K562 (cell line): ENCODE data around the gene NRARP. TPM values are rescaled to one million over a fixed set of nuclear protein-coding genes. Genes with fewer than 3 reads are reported as not detected.
"Not testable (repeated sequence)": the region's sequence is repeated elsewhere in the genome, so short reads cannot be mapped to it uniquely, and the experiment has no call there.

Experiments used
- ATAC-seq: fragments of 200-7000 bp; cut with Tn5 transposase; 3 replicates; pipeline ENCODE4 v1.9.1; 2020; ENCODE audit warnings: moderate library complexity
- BruUV-seq: library from RNA; stranded (reverse); fragments of 400-500 nt; replicated peaks from 2 replicates; lab custom pipeline; 2021; lab: Mats Ljungman, UMichigan
- CTCF ChIA-PET: fragments of 300-600 bp; formaldehyde crosslinking; extraction: SDS; loops from one replicate; lab custom pipeline; 2021; ENCODE audit warnings: low intra/inter-chr PET ratio; lab: Yijun Ruan, JAX
- POLR2A ChIA-PET: fragments of 300-600, 350-650 bp; sonication (Branson Sonifier 250); formaldehyde crosslinking; extraction: SDS; loops from one replicate; lab custom pipeline; 2021; ENCODE audit warnings: antibody characterized with exemption, inconsistent platforms; lab: Yijun Ruan, JAX
- DNase-seq, 4 experiments: peaks; one replicate each; pipeline versions ENCODE4 v3.0.0 to v3.0.0-alpha.2; 2011 to 2018; ENCODE audit warnings: low spot score in 3 of 4, mixed read lengths in 3 of 4; ENCODE audit errors: extremely low read depth in 1 of 4
- FAIRE-seq: peaks from 2 replicates; lab custom pipeline; 2011; peaks lifted over from hg19 to GRCh38; lab: Jason Lieb, UNC
- H2AFZ ChIP-seq: 2 replicates; pipeline ENCODE4 v1.6.0; 2011; ENCODE audit warnings: low read depth, low read length, control low read depth, inconsistent platforms
- H3K27ac ChIP-seq: fragments of 200-600 bp; 3 replicates; pipeline ENCODE4 v1.8.0; 2011; ENCODE audit warnings: low read depth, mild to moderate bottlenecking, control low read depth, inconsistent platforms, low read length, moderate library complexity, mixed read lengths; ENCODE audit errors: extremely low read depth
- H3K27me3 ChIP-seq, 2 experiments: fragments of 300-600 bp in 1 of 2; 2 replicates in 1 of 2; 3 replicates in 1 of 2; pipeline versions ENCODE4 v1.6.0 to v1.8.0; 2011; ENCODE audit warnings: inconsistent platforms in 2 of 2, low read length in 2 of 2, mild to moderate bottlenecking in 1 of 2, mixed read lengths in 1 of 2, moderate library complexity in 1 of 2; ENCODE audit not compliant: control insufficient read depth in 2 of 2, insufficient read depth in 2 of 2
- H3K36me3 ChIP-seq: fragments of 300-600 bp; 3 replicates; pipeline ENCODE4 v1.8.0; 2011; ENCODE audit warnings: mild to moderate bottlenecking, low read length, inconsistent platforms; ENCODE audit not compliant: control insufficient read depth, insufficient read depth
- H3K4me1 ChIP-seq, 2 experiments: fragments of 200-600 bp in 1 of 2; replicated peaks in 1 of 2; 2 replicates in 1 of 2; 3 replicates in 1 of 2; pipeline versions ENCODE4 v1.5.1 to v1.8.0; 2011; ENCODE audit warnings: inconsistent platforms in 2 of 2, low read length in 2 of 2, mild to moderate bottlenecking in 1 of 2, mixed read lengths in 1 of 2, moderate library complexity in 1 of 2; ENCODE audit not compliant: control insufficient read depth in 2 of 2, insufficient read depth in 2 of 2
- H3K4me2 ChIP-seq: 2 replicates; pipeline ENCODE4 v1.6.1; 2011; ENCODE audit warnings: low read length, control low read depth, inconsistent platforms, mixed read lengths; ENCODE audit not compliant: insufficient read depth
- H3K4me3 ChIP-seq: fragments of 200-600 bp; sonication (generic), shearing (Covaris generic); 2 replicates; pipeline ENCODE4 v1.5.1; 2016; ENCODE audit warnings: control low read depth, inconsistent platforms
- H3K79me2 ChIP-seq: fragments of 200-600 bp; 3 replicates; pipeline ENCODE4 v1.8.0; 2011; ENCODE audit warnings: low read length, inconsistent platforms; ENCODE audit not compliant: control insufficient read depth, insufficient read depth
- H3K9ac ChIP-seq, 2 experiments: 2 replicates each; pipeline versions ENCODE4 v1.6.0 to v1.6.1; 2011; ENCODE audit warnings: low read depth in 2 of 2, low read length in 2 of 2, control low read depth in 1 of 2, inconsistent platforms in 1 of 2, mild to moderate bottlenecking in 1 of 2, mixed read lengths in 1 of 2; ENCODE audit not compliant: insufficient read depth in 1 of 2
- H3K9me1 ChIP-seq: one replicate; pipeline ENCODE4 v1.6.0; 2011; ENCODE audit warnings: inconsistent platforms, mild to moderate bottlenecking, low read length, moderate library complexity; ENCODE audit not compliant: control insufficient read depth, insufficient read depth
- H3K9me3 ChIP-seq: replicated peaks from 2 replicates; pipeline ENCODE4 v1.5.1; 2011; ENCODE audit warnings: low read depth, low read length, inconsistent platforms; ENCODE audit not compliant: control insufficient read depth, insufficient read depth
- H4K20me1 ChIP-seq: replicated peaks from 2 replicates; pipeline ENCODE4 v1.6.1; 2011; ENCODE audit warnings: low read length, inconsistent platforms, mixed read lengths; ENCODE audit not compliant: control insufficient read depth, insufficient read depth
- ATF1 ChIP-seq, 2 experiments: fragments of 450-650 bp in 1 of 2; IDR thresholded peaks; 2 replicates each; pipeline ENCODE4 v1.6.1; 2016; ENCODE audit warnings: missing compliant biosample characterization in 1 of 2, missing genetic modification characterization in 1 of 2
- ATF7 ChIP-seq: fragments of 450-650 bp; IDR thresholded peaks from 2 replicates; pipeline ENCODE4 v1.7.1; 2014; ENCODE audit warnings: mild to moderate bottlenecking, moderate library complexity
- CREB1 ChIP-seq, 2 experiments: sonication (generic) in 1 of 2; formaldehyde crosslinking in 1 of 2; IDR thresholded peaks; 2 replicates each; pipeline versions ENCODE4 v1.6.1 to v1.8.0; 2012 to 2022; ENCODE audit warnings: inconsistent platforms in 1 of 2, mild to moderate bottlenecking in 1 of 2, missing genetic modification reagents in 1 of 2, moderate library complexity in 1 of 2
- RAD21 ChIP-seq, 2 experiments: fragments of 250-450 bp in 1 of 2; fragments of 450-650 bp in 1 of 2; sonication (Bioruptor Pico) in 1 of 2; formaldehyde crosslinking in 1 of 2; IDR thresholded peaks in 1 of 2; conservative IDR thresholded peaks in 1 of 2; 2 replicates each; pipeline versions ENCODE4 v1.4.0 to v1.8.0; 2020 to 2022; ENCODE audit warnings: mild to moderate bottlenecking in 2 of 2, moderate library complexity in 1 of 2
- REST ChIP-seq, 2 experiments: fragments of 450-650 bp; formaldehyde crosslinking in 1 of 2; IDR thresholded peaks; 2 replicates each; pipeline versions ENCODE4 v1.4.0 to v1.6.1; 2014 to 2020; ENCODE audit warnings: mild to moderate bottlenecking in 2 of 2, borderline replicate concordance in 1 of 2, low read depth in 1 of 2
- ZBTB11 ChIP-seq, 3 experiments: fragments of 200-800 bp in 1 of 3; fragments of 250-450 bp in 1 of 3; fragments of 450-650 bp in 1 of 3; sonication (Bioruptor Pico) in 1 of 3; sonication (Bioruptor generic) in 1 of 3; formaldehyde crosslinking in 1 of 3; IDR thresholded peaks; 2 replicates each; pipeline versions ENCODE4 v1.6.1 to v1.8.0; 2016 to 2022; ENCODE audit warnings: mild to moderate bottlenecking in 2 of 3, missing genetic modification characterization in 2 of 3, missing compliant biosample characterization in 1 of 3, moderate library complexity in 1 of 3
- WGBS: fragments of 100-300 bp; shearing (Covaris generic); methylation state at CpG from one replicate; pipeline ENCODE4 v1.1.6; 2016; ENCODE audit warnings: low coverage, mixed read lengths; ENCODE audit not compliant: insufficient coverage; ENCODE audit errors: missing lambda C conversion rate; 5-methylcytosine and 5-hydroxymethylcytosine counted together
- in situ Hi-C: fragments of 300-500 bp; cut with MboI; formaldehyde crosslinking; loops from 4 replicates; pipeline ENCODE4 v1.15.0; 2018; ENCODE audit warnings: inconsistent platforms, mixed read lengths
- intact Hi-C: fragments of 100-400 bp; cut with micrococcal nuclease; formaldehyde crosslinking; loops from 2 replicates; pipeline ENCODE4 v1.14.2; 2022
- polyA plus RNA-seq, 8 experiments: library from polyadenylated mRNA; depleted of rRNA in 4 of 8; stranded (reverse) in 5 of 8; unstranded in 3 of 8; fragments of >200 nt; fragmentation: Nextera tagmentation in 2 of 8; fragmentation: Illumina TruSeq in 1 of 8; extraction: Ambion mirVana in 2 of 8; extraction: Trizol in 1 of 8; gene quantifications; 2 replicates each; pipeline versions ENCODE4 v1.2.1 to v1.2.3, GENCODE V29; 2011 to 2014; ENCODE audit warnings: inconsistent platforms in 1 of 8, missing spikeins in 1 of 8
- total RNA-seq, 7 experiments: library from RNA; depleted of rRNA in 6 of 7; stranded (reverse); fragments of >200 nt in 6 of 7; fragmentation: Illumina TruSeq in 2 of 7; extraction: Trizol in 2 of 7; gene quantifications; 2 replicates each; pipeline versions ENCODE4 v1.2.1 to v1.2.3, GENCODE V29; 2011 to 2021; ENCODE audit warnings: low replicate concordance in 1 of 7

Gene NRARP
- total and polyA plus RNA-seq, 9 of the 15 experiments (the other 6 are each of a cell fraction or from before 2014, with no cell fraction given) = 2.0 to 24.5 (median 7.2) TPM; not detected in 2

- 27% methylated on average over 14 of the region's 15 CpGs for WGBS
- ATAC-seq = peak; percentile 72
- peaks cover 66% of the 10 kb centered on the region; the same call in 2 of the 3 replicates for H3K36me3 ChIP-seq
- H4K20me1 ChIP-seq; BruUV-seq; H3K79me2 ChIP-seq; H3K9me3 ChIP-seq; H3K27me3 ChIP-seq; in situ Hi-C loops; H3K4me3 ChIP-seq; H2AFZ ChIP-seq; H3K27ac ChIP-seq; H3K9ac ChIP-seq; H3K9me1 ChIP-seq; intact Hi-C loops; CTCF ChIA-PET; H3K4me2 ChIP-seq; TF ChIP-seq CREB1 (IDR thresholded peaks at IDR 0.05); ATF1 (CRISPR knock-in tag; IDR thresholded peaks at IDR 0.05); REST (CRISPR knock-in tag; IDR thresholded peaks at IDR 0.05; ENCODE audit: low read depth): not testable (repeated sequence)
- DNase-seq = peak in 1 of 4 experiments; percentile 54
- H3K4me1 ChIP-seq = peaks cover 0 to 31% of the 10 kb centered on the region in 2 experiments; a peak in 2 of 5 replicates
- POLR2A ChIA-PET = interaction anchor here (0.6 to 2.4 kb wide), 8 partner anchors 15 to 427 kb away, joined by 3 to 13 read pairs (median 3); partner anchors contain the start of genes TOR4A and TUBB4B
- FAIRE-seq = peak; percentile 35
- 0 out of 2 replicates have a peak, but pooled peaks have one; percentile 34 for TF ChIP-seq CREB1 (CRISPR knock-in tag; IDR thresholded peaks at IDR 0.05)
- 0 out of 2 replicates have a peak, but pooled peaks have one; percentile 38 for TF ChIP-seq ATF7
- peak; percentile 69 for TF ChIP-seq ATF1 (tag; IDR thresholded peaks at IDR 0.05)
- TF ChIP-seq ZBTB11 (CRISPR knock-in tag; IDR thresholded peaks at IDR 0.05) = 0 out of 6 replicates have a peak, but pooled peaks of 1 of the 3 experiments have one; percentile 39
- TF ChIP-seq RAD21 (CRISPR knock-in tag; conservative IDR thresholded peaks at IDR 0.05 in 1 of 2, IDR thresholded peaks at IDR 0.05 in 1 of 2) = peak; percentile 29 to 58; a peak in 3 of 4 replicates
- peak; percentile 37; the same call in 1 of the 2 replicates for TF ChIP-seq REST (IDR thresholded peaks at IDR 0.05; ENCODE audit: borderline replicate concordance)
Observed at GRCh38 chr9:137262173-137262908, 39.7 kb downstream of the NRARP start.
